ENCODE results near the gene ACAP3.
"Not testable (repeated sequence)": the region's sequence is repeated elsewhere in the genome, so short reads cannot be mapped to it uniquely, and the experiment has no call there.

The ACAP3 gene

GRCh38 chr1:1330366-1331067 is 22.8 kb upstream of the ACAP3 start:
- DNase-seq, result no peak

GRCh38 chr1:1329304-1330210 is 21.8 kb upstream of the ACAP3 start:
- DNase-seq, result no peak

GRCh38 chr1:1328254-1328653 is 20.5 kb upstream of the ACAP3 start:
- no peak for DNase-seq

- no peak for DNase-seq
These were observed 19.6 kb upstream of the ACAP3 start for GRCh38 chr1:1327291-1327690.

- no peak for DNase-seq
These were observed 18.4 kb upstream of the ACAP3 start for GRCh38 chr1:1326075-1326605.

GRCh38 chr1:1325288-1326074 is 17.8 kb upstream of the ACAP3 start:
- peak; percentile 24 for DNase-seq

- peak; percentile 95 for DNase-seq
These were observed 17.0 kb upstream of the ACAP3 start, which contains the start of the genes CPTP and INTS11 for GRCh38 chr1:1324524-1325287. CPTP (plus strand) TSS chr1:1324802; CDS start chr1:1326911, 2,109 bp downstream. INTS11 (minus strand) TSS chr1:1324660; CDS start chr1:1324608, 52 bp downstream.

- DNase-seq, result no peak
These were observed 16.4 kb upstream of the ACAP3 start for GRCh38 chr1:1324084-1324523.

- no peak for DNase-seq
These were observed 15.2 kb upstream of the ACAP3 start for GRCh38 chr1:1322952-1323351.

- DNase-seq, result no peak
These were observed 14.7 kb upstream of the ACAP3 start for GRCh38 chr1:1322418-1322817.

- DNase-seq, result no peak
These were observed 13.7 kb upstream of the ACAP3 start for GRCh38 chr1:1321477-1321876.

GRCh38 chr1:1320666-1321448 is 13.1 kb upstream of the ACAP3 start:
- DNase-seq, result no peak

GRCh38 chr1:1319646-1319941 is 11.9 kb upstream of the ACAP3 start:
- no peak for DNase-seq

- no peak for DNase-seq
These were observed 11.3 kb upstream of the ACAP3 start for GRCh38 chr1:1318777-1319645.

GRCh38 chr1:1318131-1318652 is 10.5 kb upstream of the ACAP3 start:
- no peak for DNase-seq

GRCh38 chr1:1317420-1317819 is 9.7 kb upstream of the ACAP3 start:
- DNase-seq, result no peak

GRCh38 chr1:1316199-1316598 is 8.5 kb upstream of the ACAP3 start:
- DNase-seq, result not testable (repeated sequence)

- DNase-seq, result no peak
These were observed 7.8 kb upstream of the ACAP3 start for GRCh38 chr1:1315435-1315954.

- DNase-seq, result no peak
These were observed 7.1 kb upstream of the ACAP3 start for GRCh38 chr1:1314678-1315335.
